Ovary (tissue), 9 donors: ENCODE measurements around the gene ACTL7B. TPM values are rescaled to one million over a fixed set of nuclear protein-coding genes. Genes with fewer than 3 reads are reported as not detected.
"Not testable (repeated sequence)": the region's sequence is repeated elsewhere in the genome, so short reads cannot be mapped to it uniquely, and the experiment has no call there.

Experiments
- DNase-seq, 5 donors: peaks; one replicate each; pipeline ENCODE4 v3.0.0-alpha.2; 2019 to 2020
- H3K27ac ChIP-seq, 2 donors: fragments of 200-600 bp; one replicate each; pipeline versions ENCODE4 v1.5.1 to v1.8.0; 2019 to 2022
- H3K27me3 ChIP-seq: fragments of 200-600 bp; one replicate; pipeline ENCODE4 v1.8.0; 2022
- H3K36me3 ChIP-seq: fragments of 200-600 bp; sonication (generic); one replicate; pipeline ENCODE4 v1.5.1; 2019
- H3K4me1 ChIP-seq: one replicate; pipeline ENCODE4 v1.8.1; 2013; ENCODE audit warnings: mild to moderate bottlenecking, moderate library complexity; ENCODE audit not compliant: insufficient read depth
- H3K4me3 ChIP-seq: fragments of 200-600 bp; sonication (generic); one replicate; pipeline ENCODE4 v1.5.1; 2017
- H3K9me3 ChIP-seq, 2 donors: fragments of 200-600 bp in 1 of 2; sonication (generic) in 1 of 2; one replicate each; pipeline versions ENCODE4 v1.5.1 to v1.8.1; 2013 to 2019; ENCODE audit warnings: mild to moderate bottlenecking in 1 of 2, moderate library complexity in 1 of 2
- EP300 ChIP-seq: sonication (generic); formaldehyde crosslinking; IDR thresholded peaks from one replicate; pipeline ENCODE4 v1.6.1; 2017; ENCODE audit warnings: antibody characterized with exemption
- POLR2A ChIP-seq: fragments of 450-650 bp; IDR thresholded peaks from one replicate; pipeline ENCODE4 v1.6.1; 2017; ENCODE audit warnings: antibody characterized with exemption, mild to moderate bottlenecking, moderate library complexity
- WGBS, 3 donors: extraction: QIAGEN DNeasy Blood & Tissue Kit in 1 of 3; methylation state at CpG; one replicate each; pipeline versions ENCODE4 v1.1.5 to v1.1.7; 2013 to 2017; 5-methylcytosine and 5-hydroxymethylcytosine counted together
- intact Hi-C, 4 donors: fragments of 100-400 bp; cut with DNase I; formaldehyde crosslinking; loops; one replicate each; pipeline versions ENCODE4 v1.11.0 to v1.15.1; 2022 to 2023
- polyA plus RNA-seq, 2 donors: library from polyadenylated mRNA; stranded (reverse); fragments of 200-250 nt in 1 of 2; fragments of 350-450 nt in 1 of 2; fragmentation: Illumina TruSeq in 1 of 2; extraction: RNeasy Lipid Tissue Mini Kit (QIAGEN cat#74804) in 1 of 2; gene quantifications; one replicate each; pipeline ENCODE4 v1.2.3, GENCODE V29; 2013 to 2014
- total RNA-seq, 7 donors: library from RNA; depleted of rRNA in 2 of 7; stranded (reverse); fragments of >200 nt in 2 of 7; fragmentation: NEBNext Ultra II Directional in 3 of 7; extraction: Animal tissue kit (Norgen Biotek cat#: 25700) in 3 of 7; gene quantifications; one replicate each; pipeline versions ENCODE4 v1.1.0 to v1.2.4, GENCODE V29; 2016 to 2023
- TF ChIP-seq, protein P1 (sequence below), 3 donors: fragments of 450-650 bp in 2 of 3; fragments of 200-600 bp in 1 of 3; IDR thresholded peaks; one replicate each; pipeline versions ENCODE4 v1.5.1 to v1.8.0; 2016 to 2022; ENCODE audit warnings: antibody characterized with exemption in 3 of 3, mild to moderate bottlenecking in 1 of 3
- donor health status: DM: no; HTN: no; CAD: no; lungs with moderate emphysema.
- donor health status: DM: no; HTN: no; CAD: no.
- donor health status: Bipolar disorder and iron deficiency.
- donor health status: DM: yes; HTN: yes; CAD: no.
- donor health status: DM: no; HTN: no; CAD: no.
- donor health status: DM: yes; HTN: yes; CAD: no.

Gene ACTL7B
- total and polyA plus RNA-seq, 9 donors, result 0.10 to 0.17 (median 0.15) TPM; not detected in 6

DNA sequence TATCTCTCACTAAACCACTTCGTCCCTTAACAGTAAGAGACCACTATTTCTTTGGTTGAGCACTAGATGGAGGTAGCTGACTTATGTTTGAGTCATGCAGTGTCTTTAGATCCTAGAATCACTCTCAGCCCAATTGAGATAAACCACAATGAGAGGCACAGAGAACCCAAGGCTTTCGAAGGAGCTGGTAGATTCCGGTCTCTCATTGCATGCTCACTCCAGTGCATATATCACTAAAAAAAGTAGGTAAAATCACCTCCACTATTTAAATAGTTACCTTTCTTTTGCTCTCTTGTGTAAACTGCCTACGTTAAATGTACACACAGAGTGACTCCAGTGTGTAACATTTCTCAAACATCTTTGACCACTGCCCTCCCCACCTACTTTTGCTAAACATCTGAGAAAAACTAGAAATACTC lies 33.9 kb upstream of the ACTL7B start:
- Histone ChIP-seq H3K4me1 (peaks cover 2% of the 10 kb centered on the region), H3K4me3 (no peak overlapping the region), H3K27me3 (no peaks in the 10 kb centered on the region), H3K36me3 (no peaks in the 10 kb centered on the region), H3K27ac (peak overlapping the region in 1 of 2 donors; percentile 18), H3K9me3 (no peaks in the 10 kb centered on the region)
- intact Hi-C loops, result loop anchor here in 2 of 4 donors (10.0 kb wide), 2 partner anchors 425 to 435 kb away; partner anchors contain the start of gene EPB41L4B (in 1 of the 2)
- 69 to 71% (median 70%) methylated on average over 4 of the region's 4 CpGs for WGBS, 3 donors
- DNase-seq, result no peak
- TF ChIP-seq POLR2A (no peak), EP300 (no peak)
- TF ChIP-seq, protein P1, sequence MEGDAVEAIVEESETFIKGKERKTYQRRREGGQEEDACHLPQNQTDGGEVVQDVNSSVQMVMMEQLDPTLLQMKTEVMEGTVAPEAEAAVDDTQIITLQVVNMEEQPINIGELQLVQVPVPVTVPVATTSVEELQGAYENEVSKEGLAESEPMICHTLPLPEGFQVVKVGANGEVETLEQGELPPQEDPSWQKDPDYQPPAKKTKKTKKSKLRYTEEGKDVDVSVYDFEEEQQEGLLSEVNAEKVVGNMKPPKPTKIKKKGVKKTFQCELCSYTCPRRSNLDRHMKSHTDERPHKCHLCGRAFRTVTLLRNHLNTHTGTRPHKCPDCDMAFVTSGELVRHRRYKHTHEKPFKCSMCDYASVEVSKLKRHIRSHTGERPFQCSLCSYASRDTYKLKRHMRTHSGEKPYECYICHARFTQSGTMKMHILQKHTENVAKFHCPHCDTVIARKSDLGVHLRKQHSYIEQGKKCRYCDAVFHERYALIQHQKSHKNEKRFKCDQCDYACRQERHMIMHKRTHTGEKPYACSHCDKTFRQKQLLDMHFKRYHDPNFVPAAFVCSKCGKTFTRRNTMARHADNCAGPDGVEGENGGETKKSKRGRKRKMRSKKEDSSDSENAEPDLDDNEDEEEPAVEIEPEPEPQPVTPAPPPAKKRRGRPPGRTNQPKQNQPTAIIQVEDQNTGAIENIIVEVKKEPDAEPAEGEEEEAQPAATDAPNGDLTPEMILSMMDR (IDR thresholded peaks at IDR 0.05), result peak in 2 of 3 donors; percentile 9 to 44

DNA sequence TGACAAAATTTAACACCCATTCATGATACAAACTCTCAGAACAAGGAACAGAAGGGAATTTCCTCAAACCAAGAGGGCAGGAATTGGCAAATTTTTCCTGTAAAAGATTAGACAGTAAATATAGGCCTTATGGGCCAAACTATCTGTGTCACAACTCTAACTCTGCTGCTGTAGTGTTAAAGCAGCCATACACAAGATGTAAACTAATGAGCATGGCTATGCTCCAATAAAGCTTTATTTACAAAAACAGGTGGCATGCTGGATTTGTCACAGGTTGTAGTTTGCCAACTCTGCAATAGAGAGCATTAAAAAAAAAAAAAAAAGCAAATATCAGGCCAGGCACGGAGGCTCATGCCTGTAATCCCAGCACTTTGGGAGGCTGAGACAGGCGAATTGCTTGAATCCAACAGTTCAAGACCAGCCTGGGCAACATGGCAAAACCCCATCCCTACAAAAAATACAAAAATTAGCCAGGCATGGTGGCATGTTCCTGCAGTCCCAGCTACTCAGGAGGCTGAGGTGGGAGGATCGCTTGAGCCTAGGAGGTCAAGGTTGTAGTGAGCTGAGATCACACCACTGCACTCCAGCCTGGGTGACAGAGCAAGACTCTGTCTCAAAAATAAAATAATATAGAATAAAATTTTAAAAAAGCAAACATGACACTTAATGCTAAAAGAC lies 30.9 kb upstream of the ACTL7B start:
- peak overlapping the region in 1 of 2 donors; percentile 80 for H3K27ac ChIP-seq
- WGBS, 3 donors, result 76 to 91% (median 87%) methylated on average over 3 of the region's 3 CpGs
- not testable (repeated sequence) for H3K36me3 ChIP-seq

DNA sequence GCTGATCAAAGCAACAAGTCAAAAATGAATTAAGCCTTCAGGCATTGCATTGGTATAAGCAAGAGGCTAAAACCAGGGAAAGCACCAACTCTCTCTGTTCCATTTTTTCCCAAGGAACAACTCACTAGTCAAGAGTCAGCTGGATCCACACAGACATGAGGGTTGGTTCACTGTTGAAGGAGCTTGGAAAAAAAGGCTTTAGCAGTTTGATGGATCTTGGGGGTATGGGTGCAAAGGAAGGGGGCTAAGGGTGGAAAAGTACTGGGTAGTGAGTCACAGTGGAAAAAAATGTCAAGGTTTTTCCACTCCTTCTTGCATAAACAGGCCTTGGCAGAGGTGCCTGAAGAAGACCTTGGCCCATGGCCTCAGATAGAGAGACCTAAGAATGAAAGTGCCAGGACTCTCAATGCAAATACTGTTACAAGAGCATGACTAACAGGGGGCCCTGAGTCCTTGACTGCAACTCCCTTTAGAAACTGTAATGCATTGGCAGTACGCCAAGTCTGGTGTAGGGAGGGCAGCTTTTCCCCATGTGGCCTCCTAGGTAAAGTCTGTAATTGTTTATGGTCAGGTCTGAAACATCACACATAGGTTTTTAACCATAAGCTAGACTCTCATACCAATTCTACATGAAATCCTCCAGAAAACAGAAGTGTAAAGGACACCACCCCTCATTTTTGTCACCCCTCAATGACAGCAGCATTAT lies 30.0 kb upstream of the ACTL7B start:
- Histone ChIP-seq H3K36me3 (no peaks in the 10 kb centered on the region), H3K9me3 (no peaks in the 10 kb centered on the region), H3K4me3 (no peak overlapping the region), H3K4me1 (peaks cover 5% of the 10 kb centered on the region), H3K27me3 (no peaks in the 10 kb centered on the region), H3K27ac (peak overlapping the region; percentile 33 to 85)
- peak; percentile 78 to 91 (median 88) for DNase-seq
- intact Hi-C loops, result no loop called here
- 6 to 27% (median 10%) methylated on average over 1 of the region's 1 CpG for WGBS, 3 donors
- TF ChIP-seq EP300 (peak; percentile 16), POLR2A (peak; percentile 18)
- TF ChIP-seq, protein P1 (IDR thresholded peaks at IDR 0.05), result no peak

More for the DNA sequence above, 30.9 kb upstream of the ACTL7B start:
- H3K27me3 ChIP-seq, H3K9me3 ChIP-seq, H3K4me3 ChIP-seq, intact Hi-C loops, DNase-seq, H3K4me1 ChIP-seq: not testable (repeated sequence)

DNA sequence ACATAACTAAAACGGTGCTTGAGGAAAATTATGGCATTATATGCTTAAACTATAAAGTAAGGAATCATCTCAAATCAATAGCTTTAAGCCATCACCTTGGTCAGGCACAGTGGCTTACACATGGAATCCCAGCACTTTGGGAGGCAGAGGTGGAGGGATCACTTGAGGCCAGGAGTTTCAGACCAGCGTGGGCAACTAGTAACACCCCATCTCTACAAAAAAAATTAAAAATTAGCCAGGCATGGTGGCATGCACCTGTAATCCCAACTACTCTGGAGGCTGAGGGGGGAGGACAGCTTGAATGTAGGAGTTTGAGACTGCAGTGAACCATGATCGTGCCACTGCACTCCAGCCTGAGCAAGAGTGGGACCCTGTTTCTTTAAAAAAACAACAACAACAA lies 28.9 kb upstream of the ACTL7B start:
- 88 to 93% (median 88%) methylated on average over 3 of the region's 3 CpGs for WGBS, 3 donors
- intact Hi-C loops, result no loop called here
- Histone ChIP-seq H3K27me3 (no peaks in the 10 kb centered on the region), H3K27ac (peak overlapping the region; percentile 30 to 85), H3K9me3 (no peaks in the 10 kb centered on the region), H3K4me1 (peaks cover 5% of the 10 kb centered on the region), H3K36me3 (no peaks in the 10 kb centered on the region), H3K4me3 (no peak overlapping the region)
- DNase-seq, result no peak
- TF ChIP-seq EP300, result no peak
- TF ChIP-seq POLR2A, result no peak
- TF ChIP-seq, protein P1 (IDR thresholded peaks at IDR 0.05), result no peak

DNA sequence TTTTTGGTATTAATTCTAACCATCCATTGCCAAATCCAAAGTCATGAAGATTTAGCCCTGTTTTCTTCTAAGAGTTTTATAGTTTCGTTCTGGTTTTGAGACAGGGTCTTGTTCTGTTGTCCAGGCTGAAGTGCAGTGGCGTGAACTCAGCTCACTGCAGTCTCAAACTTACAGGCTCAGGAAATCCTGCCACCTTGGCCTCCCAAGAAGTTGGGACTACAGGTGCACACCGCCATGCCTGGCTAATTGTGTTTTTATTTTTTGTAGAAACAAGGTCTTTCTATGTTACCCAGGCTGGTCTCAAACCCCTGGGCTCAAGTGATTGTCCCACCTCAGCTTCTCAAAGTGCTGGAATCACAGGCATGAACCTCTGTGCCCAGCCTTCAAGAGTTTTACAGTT lies 27.3 kb upstream of the ACTL7B start:
- intact Hi-C loops, result no loop called here
- 95 to 98% (median 98%) methylated on average over 3 of the region's 3 CpGs for WGBS, 3 donors
- H3K9me3 ChIP-seq, result no peaks in the 10 kb centered on the region
- no peak overlapping the region for H3K4me3 ChIP-seq
- H3K27ac ChIP-seq, result peak overlapping the region in 1 of 2 donors; percentile 85
- H3K27me3 ChIP-seq, result no peaks in the 10 kb centered on the region
- no peak for DNase-seq
- peaks cover 5% of the 10 kb centered on the region for H3K4me1 ChIP-seq
- TF ChIP-seq, protein P1 (IDR thresholded peaks at IDR 0.05), result no peak
- TF ChIP-seq EP300 (no peak), POLR2A (no peak)
- H3K36me3 ChIP-seq, result no peaks in the 10 kb centered on the region
